Sigmoid colon (tissue), 4 donors: ENCODE measurements around the gene SLC39A11.

Experiments
- EP300 ChIP-seq, 4 donors: sonication (generic); formaldehyde crosslinking; IDR thresholded peaks; one replicate each; pipeline ENCODE4 v1.6.1; 2017; ENCODE audit warnings: antibody characterized with exemption in 4 of 4
- POLR2A ChIP-seq, 2 donors: fragments of 450-650 bp; IDR thresholded peaks; one replicate each; pipeline ENCODE4 v1.6.1; 2016; ENCODE audit warnings: antibody characterized with exemption in 2 of 2, mild to moderate bottlenecking in 2 of 2, moderate library complexity in 2 of 2
- TF ChIP-seq, protein P1 (sequence below), 4 experiments: fragments of 450-650 bp in 3 of 4; fragments of 200-600 bp in 1 of 4; IDR thresholded peaks; one replicate each; pipeline ENCODE4 v1.5.1; 2016 to 2019; ENCODE audit warnings: antibody characterized with exemption in 4 of 4, mild to moderate bottlenecking in 3 of 4, moderate library complexity in 2 of 4

DNA sequence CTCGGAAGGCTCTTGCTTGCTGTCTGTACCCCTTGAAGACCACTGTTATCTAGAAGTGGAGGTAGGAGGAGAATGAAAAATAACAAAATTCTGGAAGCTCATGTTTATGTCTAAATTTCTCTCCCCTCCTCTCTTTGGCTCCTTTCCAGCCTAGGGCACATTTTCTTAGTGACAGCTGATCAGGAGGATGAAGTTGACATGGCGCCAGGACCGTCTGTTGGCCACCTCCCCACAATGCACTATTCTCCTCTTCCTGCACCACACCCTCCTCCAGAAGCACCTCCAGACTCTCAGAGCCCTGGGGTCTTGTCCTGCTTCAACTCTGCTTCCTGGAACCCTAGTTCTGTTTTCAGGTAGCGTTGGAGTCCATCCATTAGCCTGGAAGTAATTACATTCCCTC is 46.8 kb upstream of the SLC39A11 start:
- TF ChIP-seq, protein P1, sequence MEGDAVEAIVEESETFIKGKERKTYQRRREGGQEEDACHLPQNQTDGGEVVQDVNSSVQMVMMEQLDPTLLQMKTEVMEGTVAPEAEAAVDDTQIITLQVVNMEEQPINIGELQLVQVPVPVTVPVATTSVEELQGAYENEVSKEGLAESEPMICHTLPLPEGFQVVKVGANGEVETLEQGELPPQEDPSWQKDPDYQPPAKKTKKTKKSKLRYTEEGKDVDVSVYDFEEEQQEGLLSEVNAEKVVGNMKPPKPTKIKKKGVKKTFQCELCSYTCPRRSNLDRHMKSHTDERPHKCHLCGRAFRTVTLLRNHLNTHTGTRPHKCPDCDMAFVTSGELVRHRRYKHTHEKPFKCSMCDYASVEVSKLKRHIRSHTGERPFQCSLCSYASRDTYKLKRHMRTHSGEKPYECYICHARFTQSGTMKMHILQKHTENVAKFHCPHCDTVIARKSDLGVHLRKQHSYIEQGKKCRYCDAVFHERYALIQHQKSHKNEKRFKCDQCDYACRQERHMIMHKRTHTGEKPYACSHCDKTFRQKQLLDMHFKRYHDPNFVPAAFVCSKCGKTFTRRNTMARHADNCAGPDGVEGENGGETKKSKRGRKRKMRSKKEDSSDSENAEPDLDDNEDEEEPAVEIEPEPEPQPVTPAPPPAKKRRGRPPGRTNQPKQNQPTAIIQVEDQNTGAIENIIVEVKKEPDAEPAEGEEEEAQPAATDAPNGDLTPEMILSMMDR (IDR thresholded peaks at IDR 0.05), result no peak
- TF ChIP-seq POLR2A (IDR thresholded peaks at IDR 0.05) (no peak), EP300 (IDR thresholded peaks at IDR 0.05) (no peak)
